HEK293T (cell line): ENCODE measurements around the gene KRTAP4-9.

Source experiments
- BHLHE40 ChIP-seq: fragments of 450-650 bp; IDR thresholded peaks from 2 replicates; pipeline ENCODE4 v1.6.1; 2016; ENCODE audit warnings: mild to moderate bottlenecking, moderate library complexity, borderline replicate concordance
- ELF4 ChIP-seq: fragments of 450-650 bp; IDR thresholded peaks from 2 replicates; pipeline ENCODE4 v1.6.1; 2017; ENCODE audit warnings: antibody characterized with exemption
- FOXA1 ChIP-seq: fragments of 450-650 bp; IDR thresholded peaks from 2 replicates; pipeline ENCODE4 v1.6.1; 2016; ENCODE audit warnings: mild to moderate bottlenecking
- FOXM1 ChIP-seq: fragments of 450-650 bp; IDR thresholded peaks from 2 replicates; pipeline ENCODE4 v1.6.1; 2017; ENCODE audit warnings: mild to moderate bottlenecking, borderline replicate concordance
- HDGF ChIP-seq: fragments of 450-650 bp; IDR thresholded peaks from 2 replicates; pipeline ENCODE4 v1.6.1; 2017; ENCODE audit warnings: antibody characterized with exemption, borderline replicate concordance
- NFRKB ChIP-seq: fragments of 450-650 bp; IDR thresholded peaks from 2 replicates; pipeline ENCODE4 v1.6.1; 2016; ENCODE audit warnings: mild to moderate bottlenecking, moderate library complexity
- SP1 ChIP-seq: fragments of 450-650 bp; IDR thresholded peaks from 2 replicates; pipeline ENCODE4 v1.6.1; 2017
- SUZ12 ChIP-seq: fragments of 450-650 bp; IDR thresholded peaks from 2 replicates; pipeline ENCODE4 v1.6.1; 2016; ENCODE audit warnings: mild to moderate bottlenecking
- ZNF384 ChIP-seq: fragments of 450-650 bp; IDR thresholded peaks from 2 replicates; pipeline ENCODE4 v1.6.1; 2016
- TF ChIP-seq, protein P1 (sequence below): fragments of 450-650 bp; IDR thresholded peaks from 2 replicates; pipeline ENCODE4 v1.6.1; 2016

DNA sequence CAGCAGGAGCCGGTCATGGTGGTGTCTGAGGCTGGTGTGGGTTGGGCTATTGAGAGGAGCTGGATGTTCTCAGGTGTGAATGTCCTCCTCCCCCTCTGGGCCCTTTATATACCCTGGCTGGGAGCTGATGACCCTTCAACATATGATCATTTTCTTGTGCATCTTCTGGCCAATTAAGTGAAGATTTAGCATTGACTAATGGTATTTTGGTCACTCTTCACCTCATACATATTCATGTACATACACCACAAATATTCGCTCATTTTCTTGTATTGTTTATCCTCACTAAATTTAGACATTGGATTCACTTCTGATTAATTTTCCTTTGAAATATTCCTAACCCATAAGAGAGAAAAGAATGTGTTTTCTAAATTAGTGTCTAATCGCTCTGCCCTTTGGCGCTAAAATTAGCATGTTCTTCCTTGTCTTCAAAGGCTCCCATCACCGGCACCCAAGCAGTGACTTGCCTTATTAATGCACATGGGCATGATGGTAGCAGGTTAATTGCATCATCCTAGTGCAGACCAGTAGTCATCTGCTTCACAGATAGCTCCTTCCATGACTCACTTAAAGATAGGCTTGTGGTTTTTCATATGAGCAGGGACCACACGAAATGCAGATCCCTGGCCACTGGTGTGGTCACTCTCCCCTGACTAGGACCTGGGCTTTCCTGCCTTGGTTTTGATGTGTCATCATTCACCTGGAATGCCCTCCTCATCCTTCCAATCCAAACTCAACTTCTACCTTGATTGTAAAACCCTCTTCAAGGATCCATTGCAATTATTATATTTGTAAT lies 39.2 kb upstream of the KRTAP4-9 start, which contains the start of gene KRTAP2-4:
- TF ChIP-seq SP1 (no peak), ELF4 (no peak), HDGF (no peak), FOXA1 (no peak), SUZ12 (no peak), NFRKB (no peak), FOXM1 (no peak), BHLHE40 (no peak), ZNF384 (no peak)
- TF ChIP-seq, protein P1, sequence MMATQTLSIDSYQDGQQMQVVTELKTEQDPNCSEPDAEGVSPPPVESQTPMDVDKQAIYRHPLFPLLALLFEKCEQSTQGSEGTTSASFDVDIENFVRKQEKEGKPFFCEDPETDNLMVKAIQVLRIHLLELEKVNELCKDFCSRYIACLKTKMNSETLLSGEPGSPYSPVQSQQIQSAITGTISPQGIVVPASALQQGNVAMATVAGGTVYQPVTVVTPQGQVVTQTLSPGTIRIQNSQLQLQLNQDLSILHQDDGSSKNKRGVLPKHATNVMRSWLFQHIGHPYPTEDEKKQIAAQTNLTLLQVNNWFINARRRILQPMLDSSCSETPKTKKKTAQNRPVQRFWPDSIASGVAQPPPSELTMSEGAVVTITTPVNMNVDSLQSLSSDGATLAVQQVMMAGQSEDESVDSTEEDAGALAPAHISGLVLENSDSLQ = no peak
